Measurements from ENCODE around the gene TSPAN18. TPM values are rescaled to one million over a fixed set of nuclear protein-coding genes. Genes with fewer than 3 reads are reported as not detected.

The TSPAN18 gene
- polyA plus RNA-seq, 1 of the 3 experiments (the other 2 are of a cell fraction): 0.72 TPM

GRCh38 chr11:44854086-44854485, 127.3 kb downstream of the TSPAN18 start:
- Histone ChIP-seq H3K9ac (no peak overlapping the region), H2AFZ (ENCODE audit: low read depth) (no peak overlapping the region), H3K27ac (ENCODE audit: low read depth in 2 of 2, low read length in 1 of 2) (no peak overlapping the region; a peak in 1 of 4 replicates), H3F3A (replicated peaks; ENCODE audit: insufficient read depth) (peaks cover 5% of the 10 kb centered on the region), H3K27me3 (ENCODE audit: insufficient read depth) (no peaks in the 10 kb centered on the region), H3K4me1 (ENCODE audit: control insufficient read depth in 1 of 2, insufficient read depth in 2 of 2, low read depth in 1 of 2, low read length in 1 of 2) (peaks cover 5 to 43% of the 10 kb centered on the region in 2 experiments; a peak in 2 of 4 replicates), H3K79me2 (ENCODE audit: insufficient read depth) (no peaks in the 10 kb centered on the region), H3K9me2 (no peaks in the 10 kb centered on the region), H3K4me3 (ENCODE audit: low read depth in 2 of 2, low read length in 1 of 2) (no peak overlapping the region), H3K4me2 (no peak overlapping the region), H3K9me3 (no peaks in the 10 kb centered on the region), H3K36me3 (replicated peaks in 1 of 2; ENCODE audit: control insufficient read depth in 1 of 2, insufficient read depth in 2 of 2, low read length in 1 of 2) (no peaks in the 10 kb centered on the region), H4K20me1 (ENCODE audit: insufficient read depth) (no peaks in the 10 kb centered on the region)
- TF ChIP-seq TCF12 (IDR thresholded peaks at IDR 0.05) (no peak), YY1 (IDR thresholded peaks at IDR 0.05; ENCODE audit: low read depth) (no peak), RXRA (IDR thresholded peaks at IDR 0.05; ENCODE audit: borderline replicate concordance, low read depth) (no peak), NFIC (IDR thresholded peaks at IDR 0.05; ENCODE audit: borderline replicate concordance) (no peak), SIN3A (IDR thresholded peaks at IDR 0.05; ENCODE audit: borderline replicate concordance, low read depth, low read length) (no peak), SMC3 (IDR thresholded peaks at IDR 0.05; ENCODE audit: low read depth, low read length) (no peak), MEF2A (IDR thresholded peaks at IDR 0.05; ENCODE audit: borderline replicate concordance, low read depth) (no peak), ELF1 (IDR thresholded peaks at IDR 0.05) (no peak), TEAD4 (IDR thresholded peaks at IDR 0.05; ENCODE audit: borderline replicate concordance, insufficient read depth) (no peak), PBX3 (IDR thresholded peaks at IDR 0.05) (no peak), JUND (IDR thresholded peaks at IDR 0.05) (no peak), FOXJ3 (CRISPR knock-in tag; IDR thresholded peaks at IDR 0.05) (no peak), EP300 (IDR thresholded peaks at IDR 0.05; ENCODE audit: borderline replicate concordance in 1 of 2, low read depth in 1 of 2, low read length in 1 of 2) (no peak), USF2 (IDR thresholded peaks at IDR 0.05; ENCODE audit: borderline replicate concordance, low read depth, low read length) (no peak), EZH2phosphoT487 (IDR thresholded peaks at IDR 0.05; ENCODE audit: borderline replicate concordance, low read depth) (no peak)
- TF ChIP-seq, protein P1, sequence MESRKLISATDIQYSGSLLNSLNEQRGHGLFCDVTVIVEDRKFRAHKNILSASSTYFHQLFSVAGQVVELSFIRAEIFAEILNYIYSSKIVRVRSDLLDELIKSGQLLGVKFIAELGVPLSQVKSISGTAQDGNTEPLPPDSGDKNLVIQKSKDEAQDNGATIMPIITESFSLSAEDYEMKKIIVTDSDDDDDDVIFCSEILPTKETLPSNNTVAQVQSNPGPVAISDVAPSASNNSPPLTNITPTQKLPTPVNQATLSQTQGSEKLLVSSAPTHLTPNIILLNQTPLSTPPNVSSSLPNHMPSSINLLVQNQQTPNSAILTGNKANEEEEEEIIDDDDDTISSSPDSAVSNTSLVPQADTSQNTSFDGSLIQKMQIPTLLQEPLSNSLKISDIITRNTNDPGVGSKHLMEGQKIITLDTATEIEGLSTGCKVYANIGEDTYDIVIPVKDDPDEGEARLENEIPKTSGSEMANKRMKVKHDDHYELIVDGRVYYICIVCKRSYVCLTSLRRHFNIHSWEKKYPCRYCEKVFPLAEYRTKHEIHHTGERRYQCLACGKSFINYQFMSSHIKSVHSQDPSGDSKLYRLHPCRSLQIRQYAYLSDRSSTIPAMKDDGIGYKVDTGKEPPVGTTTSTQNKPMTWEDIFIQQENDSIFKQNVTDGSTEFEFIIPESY (IDR thresholded peaks at IDR 0.05; ENCODE audit: borderline replicate concordance, low read depth): no peak
- TF ChIP-seq, protein P2, sequence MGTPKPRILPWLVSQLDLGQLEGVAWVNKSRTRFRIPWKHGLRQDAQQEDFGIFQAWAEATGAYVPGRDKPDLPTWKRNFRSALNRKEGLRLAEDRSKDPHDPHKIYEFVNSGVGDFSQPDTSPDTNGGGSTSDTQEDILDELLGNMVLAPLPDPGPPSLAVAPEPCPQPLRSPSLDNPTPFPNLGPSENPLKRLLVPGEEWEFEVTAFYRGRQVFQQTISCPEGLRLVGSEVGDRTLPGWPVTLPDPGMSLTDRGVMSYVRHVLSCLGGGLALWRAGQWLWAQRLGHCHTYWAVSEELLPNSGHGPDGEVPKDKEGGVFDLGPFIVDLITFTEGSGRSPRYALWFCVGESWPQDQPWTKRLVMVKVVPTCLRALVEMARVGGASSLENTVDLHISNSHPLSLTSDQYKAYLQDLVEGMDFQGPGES (IDR thresholded peaks at IDR 0.05; ENCODE audit: low read depth, low read length): no peak
- ChIA-PET POLR2A (no interaction called here), CTCF (interaction anchor here (1.4 kb wide), 1 partner anchor 15 kb away, joined by 3 read pairs; no protein-coding TSS in a partner anchor)
- WGBS (ENCODE audit: low lambda C conversion rate): 73% methylated on average over 2 of the region's 5 CpGs
- DNase-seq: no peak
